H4 (cell line): Measurements from ENCODE around the gene CIC. TPM values are rescaled to one million over a fixed set of nuclear protein-coding genes. Genes with fewer than 3 reads are reported as not detected.
A peak's percentile ranks its signal among the peaks of the same experiment; 100 is the strongest.
"Not testable (repeated sequence)": the region's sequence is repeated elsewhere in the genome, so short reads cannot be mapped to it uniquely, and the experiment has no call there.

Source experiments
- DNase-seq: peaks from one replicate; pipeline ENCODE4 v3.0.0-alpha.2; 2015; ENCODE audit warnings: low spot score
- total RNA-seq: library from RNA; depleted of rRNA; stranded (reverse); fragments of >200 nt; shearing (Covaris generic); gene quantifications from 2 replicates; pipeline ENCODE4 v1.2.3, GENCODE V29; 2014

Gene CIC
- total RNA-seq, 1 experiment from 2014 or later, result 10.8 TPM

DNA sequence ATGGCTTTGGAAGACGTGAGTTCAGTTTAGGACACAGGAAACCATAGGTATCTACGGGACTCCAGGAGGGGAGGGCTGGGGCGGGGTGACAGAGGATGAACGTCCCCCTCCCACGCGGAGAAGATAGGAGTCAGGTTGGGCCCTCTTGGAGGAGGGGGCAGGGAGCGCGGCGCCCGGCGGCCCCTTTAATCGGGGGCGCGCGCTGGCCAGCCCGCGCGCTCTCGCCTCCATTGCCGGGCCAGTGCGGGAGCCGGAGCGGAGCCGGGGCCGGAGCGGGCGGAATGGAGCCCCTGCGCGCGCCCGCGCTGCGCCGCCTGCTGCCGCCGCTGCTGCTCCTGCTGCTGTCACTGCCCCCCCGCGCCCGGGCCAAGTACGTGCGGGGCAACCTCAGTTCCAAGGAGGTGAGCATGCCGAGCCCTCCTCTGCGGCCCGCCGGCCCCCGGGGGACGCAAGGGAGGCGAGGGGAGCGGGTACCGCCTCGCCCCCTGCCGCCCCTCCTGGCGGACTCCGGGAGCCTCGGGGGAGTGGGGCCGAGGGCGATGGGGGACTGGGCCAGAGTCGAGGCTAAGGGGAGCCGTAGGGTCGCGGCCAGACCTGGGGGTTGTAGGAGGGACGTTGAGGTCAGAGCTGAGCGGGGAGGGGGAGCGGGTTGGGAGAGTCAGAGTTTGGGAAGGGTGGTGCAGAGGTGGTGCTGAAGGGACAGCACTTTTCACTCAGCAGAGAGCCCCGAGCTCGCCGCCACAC lies 44.2 kb downstream of the CIC start, which contains the start of gene TMEM145:
Gene TMEM145 (plus strand): TSS at position 214 of the 744 bp plus-strand sequence. CDS start 68 bp downstream, at position 282.
- peak; percentile 35 for DNase-seq

DNA sequence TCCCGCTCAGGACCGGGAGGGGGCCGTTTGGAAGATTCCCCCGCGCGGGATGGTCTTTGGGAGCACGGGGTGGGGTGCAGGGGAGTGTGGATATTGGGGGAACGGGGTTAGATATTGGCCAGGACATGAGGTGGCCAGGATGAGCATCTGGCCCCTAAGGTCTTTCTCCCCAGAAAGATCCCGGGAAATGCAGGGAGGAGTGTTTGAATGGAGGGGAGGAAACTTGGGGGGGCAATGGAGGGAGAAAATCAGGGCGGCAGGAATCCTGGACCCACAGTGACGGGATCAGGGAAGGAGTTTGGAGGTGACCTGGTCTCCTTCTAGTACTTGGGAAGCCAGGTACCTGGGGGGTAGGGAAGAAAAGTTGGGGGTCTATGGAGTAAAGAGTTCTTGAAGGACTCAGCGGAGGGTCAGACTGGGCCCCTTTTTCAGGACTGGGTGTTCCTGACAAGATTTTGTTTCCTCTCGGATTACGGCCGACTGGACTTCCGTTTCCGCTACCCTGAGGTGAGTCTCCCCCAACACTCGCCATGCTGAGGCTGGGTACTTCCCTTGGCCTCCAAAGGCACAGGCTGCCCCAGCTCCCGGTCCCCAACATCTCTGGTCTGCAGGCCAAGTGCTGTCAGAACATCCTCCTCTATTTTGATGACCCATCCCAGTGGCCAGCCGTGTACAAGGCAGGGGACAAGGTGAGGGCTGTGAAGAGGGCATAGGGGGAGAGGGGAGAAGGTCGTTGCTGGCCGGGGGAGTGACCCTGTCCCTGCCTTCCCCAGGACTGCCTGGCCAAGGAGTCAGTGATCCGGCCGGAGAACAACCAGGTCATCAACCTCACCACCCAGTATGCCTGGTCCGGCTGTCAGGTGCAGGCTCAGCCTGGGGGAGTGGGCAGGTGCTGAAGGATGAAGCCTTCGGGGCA lies 45.0 kb downstream of the CIC start:
- no peak for DNase-seq

DNA sequence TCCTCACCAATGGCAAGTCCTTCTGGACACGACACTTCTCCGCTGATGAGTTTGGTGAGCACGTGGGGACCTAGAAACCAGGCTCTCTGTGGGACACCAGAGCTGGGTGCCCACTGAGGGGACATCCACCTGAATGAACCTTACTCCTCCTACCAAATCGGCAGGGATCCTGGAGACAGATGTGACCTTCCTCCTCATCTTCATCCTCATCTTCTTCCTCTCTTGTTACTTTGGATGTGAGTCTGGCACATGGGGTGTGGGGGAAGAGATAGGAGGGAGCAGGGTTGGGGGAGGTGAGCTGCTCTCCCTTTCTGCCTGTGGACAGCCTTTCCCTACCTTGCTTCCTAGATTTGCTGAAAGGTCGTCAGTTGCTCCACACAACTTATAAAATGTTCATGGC lies 46.0 kb downstream of the CIC start:
- DNase-seq, result no peak

DNA sequence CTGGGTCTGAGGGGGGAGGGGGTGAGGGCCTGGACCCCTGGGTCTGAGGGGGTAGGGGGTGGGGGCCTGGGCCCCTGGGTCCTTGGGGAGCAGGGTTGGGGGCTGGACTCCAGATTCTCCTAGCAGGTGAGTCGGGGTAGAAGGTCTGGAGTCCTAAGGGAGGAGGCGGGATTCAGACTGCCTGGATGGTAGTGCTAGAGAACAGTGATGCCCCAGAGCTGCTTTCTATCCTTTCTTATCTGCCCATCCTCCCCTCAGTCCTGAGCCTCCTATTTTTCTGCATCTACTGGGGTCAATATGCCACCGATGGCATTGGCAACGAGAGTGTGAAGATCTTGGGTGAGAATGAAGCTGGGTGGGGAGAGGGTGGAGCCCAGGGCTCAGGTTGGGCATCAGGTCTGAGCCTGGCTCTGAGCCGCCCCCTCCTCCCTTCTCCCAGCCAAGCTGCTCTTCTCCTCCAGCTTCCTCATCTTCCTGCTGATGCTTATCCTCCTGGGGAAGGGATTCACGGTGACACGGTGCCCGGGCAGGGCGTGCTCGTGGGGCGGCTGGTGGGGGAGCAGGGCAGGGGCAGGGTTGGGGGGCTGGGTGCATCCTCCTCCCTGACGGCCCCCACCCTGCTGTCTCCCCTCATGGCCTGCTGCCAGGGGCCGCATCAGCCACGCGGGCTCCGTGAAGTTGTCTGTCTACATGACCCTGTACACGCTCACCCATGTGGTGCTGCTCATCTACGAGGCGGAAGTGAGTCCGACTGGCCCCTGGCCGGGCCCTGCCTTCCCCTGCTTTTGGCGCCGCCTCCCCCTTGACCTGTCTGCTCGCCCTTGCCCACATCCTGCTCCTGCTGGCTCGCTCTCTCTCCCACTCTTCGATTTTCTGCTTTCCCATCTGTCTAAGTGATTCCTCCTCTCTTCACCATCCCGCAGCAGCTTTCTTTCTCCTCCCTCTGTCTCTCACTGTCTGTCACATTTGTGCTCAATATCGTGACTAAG lies 47.5 kb downstream of the CIC start:
- DNase-seq, result no peak

DNA sequence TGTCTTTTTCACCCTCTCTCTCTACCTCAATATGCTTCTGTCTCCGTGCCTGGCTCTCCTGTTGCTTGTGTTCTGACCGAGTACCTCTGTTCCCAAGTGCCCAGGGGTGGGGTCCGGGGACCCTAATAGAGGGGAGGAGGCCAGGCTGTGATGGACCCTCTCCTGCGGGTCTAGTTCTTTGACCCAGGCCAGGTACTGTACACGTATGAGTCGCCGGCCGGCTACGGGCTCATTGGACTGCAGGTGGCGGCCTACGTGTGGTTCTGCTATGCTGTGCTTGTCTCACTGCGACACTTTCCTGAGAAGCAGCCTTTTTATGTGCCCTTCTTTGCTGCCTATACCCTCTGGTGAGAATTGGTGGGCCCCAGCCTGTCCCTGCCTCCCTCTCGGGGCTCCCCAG lies 48.5 kb downstream of the CIC start:
- DNase-seq, result no peak

DNA sequence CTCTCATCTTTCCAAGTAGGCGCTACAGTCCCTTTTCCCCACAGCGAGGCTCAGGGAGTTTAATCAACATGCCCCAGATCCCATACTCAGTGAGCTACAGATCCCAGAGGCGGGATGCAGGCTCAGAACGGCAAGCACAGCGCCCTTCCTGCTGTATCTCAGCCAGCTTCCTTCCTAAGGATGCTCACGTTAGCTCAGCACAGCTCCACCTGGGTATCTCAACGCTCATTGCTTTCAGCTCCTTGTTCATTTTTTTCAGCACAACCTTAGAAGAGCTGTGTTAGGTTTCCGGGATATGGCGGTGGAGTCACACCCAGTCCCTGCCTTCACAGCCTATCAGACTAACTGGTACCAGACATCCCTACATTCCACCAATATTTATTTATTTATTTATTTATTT lies 53.3 kb downstream of the CIC start:
- DNase-seq, result no peak

DNA sequence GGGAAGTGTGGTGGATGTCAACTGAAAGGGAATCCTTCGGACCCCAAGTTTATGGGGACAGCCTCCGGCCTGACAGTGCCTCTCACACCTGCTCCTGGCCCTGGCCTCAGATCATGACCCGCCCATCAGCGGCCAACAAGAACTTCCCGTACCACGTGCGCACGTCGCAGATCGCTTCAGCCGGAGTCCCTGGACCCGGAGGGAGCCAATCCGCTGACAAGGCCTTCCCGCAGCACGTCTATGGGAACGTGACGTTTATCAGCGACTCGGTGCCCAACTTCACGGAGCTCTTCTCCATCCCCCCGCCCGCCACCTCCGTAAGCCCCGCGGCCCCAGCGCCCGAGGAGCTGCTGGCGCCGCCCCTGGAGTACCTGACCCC lies 54.4 kb downstream of the CIC start:
- no peak for DNase-seq

DNA sequence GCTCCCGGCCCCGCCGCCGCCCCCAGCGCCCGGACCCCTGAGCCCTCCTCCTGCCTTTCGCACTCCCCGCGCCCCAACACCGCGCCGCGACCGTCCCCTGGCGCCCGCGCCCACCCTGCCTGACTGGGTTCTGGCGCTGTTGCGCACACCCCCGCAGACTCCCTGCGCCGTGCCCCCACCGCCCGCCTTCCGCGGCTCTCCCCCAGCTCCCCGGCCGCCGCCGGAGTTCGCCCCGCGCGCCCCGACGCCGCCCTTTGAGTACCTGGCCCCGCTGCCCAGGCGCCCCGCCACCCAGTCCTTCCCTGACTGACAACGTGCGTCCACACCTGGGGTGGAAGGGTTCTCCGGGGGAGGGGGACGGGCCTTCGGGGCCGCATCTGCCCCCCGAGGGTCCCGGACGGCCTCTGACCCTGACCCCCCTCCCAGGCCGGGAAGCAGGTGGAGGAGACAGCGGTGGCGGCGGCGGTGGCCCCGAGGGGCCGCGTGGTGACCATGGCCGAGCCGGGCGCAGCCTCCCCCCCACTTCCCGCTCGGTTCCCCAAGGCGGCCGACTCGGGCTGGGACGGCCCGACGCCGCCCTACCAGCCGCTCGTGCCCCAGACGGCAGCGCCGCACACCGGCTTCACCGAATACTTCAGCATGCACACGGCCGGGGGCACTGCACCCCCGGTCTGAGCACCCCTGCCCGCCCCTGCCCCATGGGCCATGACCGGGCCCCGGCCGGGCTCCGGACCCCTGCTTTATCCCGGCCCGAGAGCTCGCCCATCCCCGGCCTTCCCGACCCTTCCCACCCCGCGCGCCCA lies 55.0 kb downstream of the CIC start:
- no peak for DNase-seq

DNA sequence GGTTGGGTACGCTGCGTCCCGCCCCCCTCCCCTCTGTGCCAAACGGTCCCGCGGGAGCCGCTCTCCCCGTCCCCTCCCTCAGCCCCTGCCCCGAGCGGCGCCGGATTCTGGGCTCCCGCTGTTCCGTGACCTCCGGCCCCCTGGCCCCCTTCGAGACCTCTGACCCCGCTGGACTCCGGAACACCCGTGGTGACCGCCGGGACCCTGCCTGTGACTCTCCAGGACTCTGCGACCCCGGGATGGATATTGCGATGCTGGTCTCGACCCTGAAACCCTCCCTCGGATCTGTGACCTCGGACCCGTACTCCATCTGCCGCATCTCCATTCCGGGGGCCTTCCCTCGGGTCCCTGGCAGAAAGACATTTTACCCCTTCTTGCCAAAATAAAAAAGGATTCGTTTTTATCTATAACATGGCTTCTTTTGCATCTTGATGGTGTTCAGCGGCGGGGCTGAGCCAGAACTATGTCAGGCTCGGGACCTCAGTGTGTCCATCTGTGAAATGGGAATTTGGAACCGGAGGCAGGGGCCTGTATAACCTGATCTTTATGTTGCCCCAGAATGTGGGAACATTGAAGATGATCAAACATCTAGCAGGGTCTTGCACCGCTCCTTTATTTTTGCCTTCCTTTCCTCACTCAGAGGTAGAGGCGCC lies 55.7 kb downstream of the CIC start:
- no peak for DNase-seq

DNA sequence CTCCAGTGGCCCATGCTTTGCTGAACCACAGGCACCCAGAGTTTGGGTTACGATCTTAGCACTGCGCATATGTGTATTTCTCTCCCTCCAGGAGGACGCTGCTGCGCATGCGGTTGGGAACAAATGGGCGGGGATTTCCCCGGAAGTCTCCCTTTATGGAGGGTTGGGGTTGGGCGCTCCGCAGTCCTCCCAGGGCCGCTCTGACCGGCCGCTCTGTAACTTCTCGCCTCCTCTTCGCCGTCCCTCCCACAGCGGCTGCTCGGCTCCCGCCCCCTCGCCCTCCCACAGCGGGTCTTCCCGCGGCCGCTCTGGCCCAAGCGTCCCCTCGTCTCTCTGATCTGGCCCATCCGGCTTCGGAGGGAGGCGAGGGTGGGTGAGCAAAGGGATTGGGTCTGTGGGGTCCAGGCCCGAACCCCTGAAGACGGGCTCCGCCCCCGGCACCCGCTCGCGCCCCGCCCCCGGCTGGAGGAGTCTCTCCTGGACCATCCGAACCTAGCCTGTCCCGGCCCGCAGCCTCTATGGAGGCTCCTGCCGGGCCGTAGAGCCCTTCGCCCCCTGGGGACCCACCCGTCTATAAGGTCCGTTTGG lies 56.4 kb downstream of the CIC start, which contains the start of gene MEGF8:
Gene MEGF8 (plus strand): TSS at position 328 of the 588 bp plus-strand sequence. CDS start 609 bp downstream, outside the sequence.
- peak; percentile 97 for DNase-seq

DNA sequence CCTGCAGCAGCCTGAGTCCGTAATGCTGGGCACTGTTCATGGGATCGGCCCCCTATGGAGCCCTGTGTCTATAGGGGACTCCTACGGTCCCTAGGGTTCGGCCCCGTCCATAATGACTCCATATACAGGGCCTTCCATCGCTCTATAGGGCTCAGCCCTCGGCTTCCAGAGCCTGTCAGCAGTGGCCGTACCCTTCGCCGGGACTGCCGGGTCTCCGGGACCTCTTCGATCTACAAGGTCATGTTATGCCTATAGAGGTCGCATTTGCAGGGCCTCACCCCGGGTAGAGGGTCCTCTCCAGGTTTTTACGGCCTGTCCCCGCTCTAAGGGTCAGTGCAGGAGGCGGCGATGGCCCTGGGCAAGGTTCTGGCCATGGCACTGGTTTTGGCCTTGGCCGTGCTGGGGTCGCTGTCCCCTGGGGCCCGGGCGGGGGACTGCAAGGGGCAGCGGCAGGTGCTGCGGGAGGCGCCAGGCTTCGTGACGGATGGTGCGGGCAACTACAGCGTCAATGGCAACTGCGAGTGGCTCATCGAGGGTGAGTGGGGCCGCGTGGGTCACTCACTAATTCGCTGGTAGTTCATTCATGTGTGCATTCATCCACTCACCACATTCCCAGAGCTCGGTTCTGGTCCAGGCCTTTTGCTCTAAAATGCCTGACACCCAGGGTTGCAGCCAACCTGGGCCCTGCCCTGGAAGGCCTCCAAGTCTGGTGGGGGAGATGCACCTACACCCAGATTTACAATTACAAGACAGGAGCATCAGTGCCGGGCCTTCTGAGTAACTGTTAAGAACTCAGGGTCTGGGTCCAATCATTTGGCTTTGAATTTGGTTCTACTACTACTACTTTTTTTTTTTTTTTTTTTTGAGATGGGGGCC lies 57.1 kb downstream of the CIC start:
- no peak for DNase-seq

DNA sequence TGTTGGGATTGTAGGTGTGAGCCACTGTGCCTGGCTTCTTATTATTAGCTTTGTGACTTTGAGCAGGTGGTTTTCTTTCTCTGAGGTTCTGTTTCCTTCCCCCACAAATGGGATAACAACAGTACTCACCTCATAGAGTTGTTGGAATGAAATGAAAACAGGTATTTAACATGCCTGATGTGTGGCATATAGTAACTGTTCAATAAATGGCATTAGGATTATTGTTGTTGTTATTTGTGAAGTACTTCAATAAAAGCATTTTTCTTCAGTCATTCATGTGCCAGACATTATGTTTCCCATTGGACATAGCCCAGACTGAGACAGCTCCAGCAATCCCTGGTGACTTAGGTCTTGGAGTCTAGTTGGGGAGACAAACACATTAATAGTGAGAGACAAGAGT lies 57.9 kb downstream of the CIC start:
- DNase-seq, result no peak

DNA sequence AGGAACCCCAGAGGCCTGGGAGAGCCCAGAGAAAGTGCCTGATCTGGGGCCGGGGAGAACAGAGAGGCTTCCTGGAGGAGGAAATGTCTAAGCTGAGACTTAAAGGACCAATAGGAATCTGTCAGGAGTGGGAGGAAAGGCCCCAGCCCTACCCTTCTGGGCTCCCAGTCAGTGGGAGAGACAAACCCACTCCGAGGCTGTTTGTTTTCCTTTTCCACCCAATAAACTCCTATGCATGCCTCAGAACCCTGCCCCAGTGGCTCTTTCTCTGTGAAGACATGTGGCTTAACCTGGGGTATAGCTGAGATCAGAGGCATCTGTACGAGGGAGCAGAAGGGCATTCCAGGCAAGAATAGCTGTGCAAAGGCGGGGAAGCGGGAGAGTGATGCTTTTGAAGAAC lies 58.3 kb downstream of the CIC start:
- no peak for DNase-seq

DNA sequence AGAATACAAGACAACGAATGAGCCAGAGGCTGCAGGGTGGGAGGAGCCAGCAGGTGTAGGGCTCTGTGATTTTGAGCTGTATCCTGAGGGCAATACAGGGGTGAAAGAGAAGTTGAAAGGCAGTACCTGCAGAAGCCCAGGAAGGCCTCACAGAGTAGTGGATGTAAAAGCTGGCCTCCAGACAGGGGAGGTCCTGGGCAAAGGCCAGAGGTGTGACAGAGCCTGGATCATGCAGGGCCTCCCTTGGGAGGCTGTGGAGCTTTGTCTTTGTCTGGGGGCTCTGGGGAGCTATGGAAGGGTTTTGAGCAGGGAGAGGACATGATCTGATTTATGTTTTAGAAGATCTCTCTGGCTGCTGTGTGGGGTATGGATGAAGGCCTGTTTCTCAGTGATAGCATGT lies 59.1 kb downstream of the CIC start:
- no peak for DNase-seq

DNA sequence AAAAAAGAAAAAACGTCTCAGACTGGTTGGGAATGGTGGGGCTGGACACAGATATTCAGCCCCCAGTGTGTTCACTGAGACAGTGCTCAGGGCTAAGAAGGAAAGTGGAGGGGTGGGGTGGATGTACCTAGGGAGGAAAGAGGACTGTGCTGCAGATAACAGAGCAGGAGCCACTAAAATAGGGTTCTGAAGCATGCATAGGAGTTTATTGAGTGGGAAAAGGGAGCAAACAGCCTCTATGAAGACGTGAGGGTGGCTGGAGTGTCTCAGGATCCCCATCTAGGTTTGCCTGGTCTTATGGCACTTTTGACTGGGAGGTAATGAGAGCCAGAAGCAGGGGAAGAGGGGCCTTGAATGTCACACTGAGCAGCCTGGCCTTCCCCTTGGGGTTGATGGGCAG lies 59.8 kb downstream of the CIC start:
- DNase-seq, result no peak

DNA sequence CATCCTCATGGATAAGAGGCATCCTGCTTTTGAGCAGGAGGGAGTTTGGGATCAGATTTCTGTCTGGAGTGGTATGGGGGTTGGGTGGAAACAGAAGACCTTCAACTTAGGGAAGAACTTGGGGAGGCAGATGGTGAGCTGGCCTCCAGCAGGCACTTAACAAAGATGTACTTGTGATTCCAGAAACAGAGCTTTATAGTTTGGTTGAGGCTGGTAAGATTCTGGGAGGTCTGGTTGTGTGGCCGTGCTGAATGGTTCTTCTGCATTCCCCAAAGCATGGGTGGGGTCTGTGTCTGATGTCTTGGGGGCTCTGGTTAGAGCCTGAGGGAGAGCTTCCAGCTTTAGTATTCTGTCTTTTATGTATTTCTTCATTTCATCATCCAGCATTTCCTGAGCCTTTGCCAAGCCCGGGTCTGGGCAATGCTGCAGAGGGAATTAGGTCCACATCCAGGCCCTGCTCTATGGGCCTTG lies 61.2 kb downstream of the CIC start:
- no peak for DNase-seq

DNA sequence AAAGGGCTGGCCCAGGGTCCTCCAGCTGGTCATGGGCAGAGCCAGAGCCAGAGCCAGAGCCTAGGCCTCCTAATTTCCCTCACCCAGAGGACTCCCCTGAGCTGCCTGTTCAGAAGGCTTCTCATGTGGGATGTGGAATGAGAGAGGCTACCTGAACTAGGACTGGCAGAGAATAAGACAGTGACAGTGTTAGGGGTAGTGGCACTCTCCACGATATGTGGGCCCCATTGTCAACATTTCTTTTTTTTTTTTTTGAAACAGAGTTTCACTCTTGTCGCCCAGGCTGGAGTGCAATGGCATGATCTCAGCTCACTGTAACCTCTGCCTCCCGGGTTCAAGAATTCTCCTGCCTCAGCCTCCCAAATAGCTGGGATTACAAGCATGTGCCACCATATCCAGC lies 62.3 kb downstream of the CIC start:
- not testable (repeated sequence) for DNase-seq

DNA sequence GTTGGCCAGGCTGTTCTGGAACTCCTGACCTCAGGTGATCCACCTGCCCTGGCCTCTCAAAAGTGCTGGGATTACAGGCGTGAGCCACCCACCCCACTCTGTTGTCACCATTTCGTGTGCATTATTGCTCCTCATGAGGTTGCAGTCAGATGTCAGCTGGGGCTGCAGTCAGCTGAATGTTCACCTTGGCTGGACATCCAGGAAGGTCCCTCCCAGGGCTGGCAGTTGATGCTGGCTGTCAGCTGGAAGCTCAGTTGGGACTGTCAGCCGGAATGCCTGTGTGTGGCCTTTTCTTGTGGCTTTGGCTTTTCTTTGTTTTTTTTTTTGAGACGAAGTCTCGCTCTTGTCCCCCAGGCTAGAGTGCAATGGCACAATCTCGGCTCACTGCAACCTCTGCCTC lies 63.0 kb downstream of the CIC start:
- DNase-seq, result no peak

DNA sequence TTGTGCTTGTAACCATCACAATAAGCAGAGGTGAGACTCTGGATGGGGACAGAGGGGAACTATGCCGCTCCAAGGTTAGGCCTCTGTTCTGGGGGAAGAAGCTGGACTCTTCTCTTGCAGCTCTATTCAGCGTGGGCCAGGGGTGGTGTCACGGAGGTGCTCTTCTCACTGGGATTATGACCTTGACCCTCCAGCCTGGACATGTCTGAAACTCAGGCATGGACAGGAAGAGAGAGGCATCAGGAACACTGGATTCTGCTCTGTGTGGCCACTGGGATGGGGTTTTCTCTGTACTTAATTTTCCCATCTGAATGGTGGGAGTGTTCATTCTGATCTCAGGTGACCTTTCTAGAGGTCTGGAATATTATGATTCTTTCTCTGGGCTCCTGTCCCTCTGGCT lies 64.0 kb downstream of the CIC start:
- DNase-seq, result no peak
